Ramos (cell line): ENCODE data around the gene UQCRC1.

Experiments
- in situ Hi-C: fragments of 300-500 bp; cut with MboI; formaldehyde crosslinking; loops from one replicate; pipeline ENCODE4 v1.14.3; 2022; ENCODE audit warnings: low sequenced_read_pairs; ENCODE audit not compliant: unreplicated experiment

The UQCRC1 gene

DNA sequence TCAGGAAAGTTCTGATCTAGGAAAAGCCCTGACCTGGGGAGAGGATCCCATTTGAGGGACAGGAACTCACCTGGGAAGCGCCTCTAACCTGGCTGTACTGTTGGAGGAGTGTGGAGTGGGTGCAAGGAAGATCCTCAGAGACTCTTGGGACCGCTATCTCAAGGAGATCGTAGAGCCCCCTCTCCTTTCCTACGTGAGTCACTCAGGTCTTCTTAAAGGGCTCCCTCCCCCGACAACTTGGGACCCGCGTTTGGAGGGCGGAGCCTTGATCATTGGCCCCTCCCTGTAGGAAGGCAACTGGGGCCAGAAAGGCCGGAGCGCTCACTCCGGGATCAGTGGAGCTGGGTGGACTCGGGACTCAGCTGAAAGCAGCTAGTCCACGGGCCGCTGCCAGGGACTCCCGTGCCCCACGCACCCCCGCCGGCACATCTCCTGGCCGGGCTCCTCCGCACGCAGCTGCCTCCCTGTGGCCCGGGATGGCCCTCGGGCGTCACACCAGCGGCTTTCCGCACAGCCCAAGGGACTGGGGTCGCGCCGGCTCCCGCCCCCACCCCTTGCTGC lies 25.3 kb upstream of the UQCRC1 start:
- in situ Hi-C loops, result loop anchor here (10.0 kb wide), 1 partner anchor 170 kb away; a partner anchor contains a TSS

DNA sequence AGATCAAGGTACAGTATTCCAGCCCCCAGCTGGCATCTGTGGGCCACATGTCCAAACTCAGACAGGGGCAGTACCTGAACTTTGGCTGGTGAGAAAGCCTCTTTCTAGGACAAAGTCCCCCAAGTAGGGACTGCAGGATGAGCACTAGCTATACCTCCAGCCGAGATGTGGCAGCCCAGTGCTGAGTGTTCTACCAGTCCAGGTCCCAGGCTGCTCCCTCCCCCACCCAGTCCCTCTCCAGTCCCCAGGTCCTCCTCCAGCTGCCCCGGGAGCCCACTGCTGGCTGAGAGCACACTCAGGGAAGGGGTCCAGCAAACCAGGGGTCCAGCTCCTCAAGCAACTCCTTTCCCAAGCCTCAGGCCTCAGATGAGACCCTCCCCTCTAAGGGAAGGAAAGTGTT lies 24.3 kb upstream of the UQCRC1 start:
- in situ Hi-C loops, result loop anchor here (10.0 kb wide), 1 partner anchor 169 kb away; a partner anchor contains a TSS

DNA sequence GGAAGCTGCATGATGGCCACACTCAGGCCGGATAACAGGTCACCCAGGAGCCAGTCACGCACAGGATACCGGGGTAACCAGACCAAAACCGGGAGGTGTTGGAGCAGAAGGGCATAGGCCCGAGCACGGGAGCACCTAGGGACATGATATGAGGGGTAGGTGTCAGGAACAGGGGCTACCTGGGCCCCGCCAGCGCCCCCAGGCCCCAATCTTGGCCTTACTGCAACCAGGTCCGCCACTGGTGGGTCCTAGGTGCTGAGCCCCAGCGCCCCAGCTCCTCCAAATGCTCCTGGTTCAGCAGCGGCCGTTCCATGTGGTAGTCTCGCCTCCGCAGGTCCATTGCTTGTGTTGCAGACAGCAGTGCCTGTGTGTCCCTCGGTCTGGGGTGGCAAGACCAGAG lies 23.8 kb upstream of the UQCRC1 start:
- in situ Hi-C loops, result loop anchor here (10.0 kb wide), 1 partner anchor 168 kb away; a partner anchor contains a TSS

DNA sequence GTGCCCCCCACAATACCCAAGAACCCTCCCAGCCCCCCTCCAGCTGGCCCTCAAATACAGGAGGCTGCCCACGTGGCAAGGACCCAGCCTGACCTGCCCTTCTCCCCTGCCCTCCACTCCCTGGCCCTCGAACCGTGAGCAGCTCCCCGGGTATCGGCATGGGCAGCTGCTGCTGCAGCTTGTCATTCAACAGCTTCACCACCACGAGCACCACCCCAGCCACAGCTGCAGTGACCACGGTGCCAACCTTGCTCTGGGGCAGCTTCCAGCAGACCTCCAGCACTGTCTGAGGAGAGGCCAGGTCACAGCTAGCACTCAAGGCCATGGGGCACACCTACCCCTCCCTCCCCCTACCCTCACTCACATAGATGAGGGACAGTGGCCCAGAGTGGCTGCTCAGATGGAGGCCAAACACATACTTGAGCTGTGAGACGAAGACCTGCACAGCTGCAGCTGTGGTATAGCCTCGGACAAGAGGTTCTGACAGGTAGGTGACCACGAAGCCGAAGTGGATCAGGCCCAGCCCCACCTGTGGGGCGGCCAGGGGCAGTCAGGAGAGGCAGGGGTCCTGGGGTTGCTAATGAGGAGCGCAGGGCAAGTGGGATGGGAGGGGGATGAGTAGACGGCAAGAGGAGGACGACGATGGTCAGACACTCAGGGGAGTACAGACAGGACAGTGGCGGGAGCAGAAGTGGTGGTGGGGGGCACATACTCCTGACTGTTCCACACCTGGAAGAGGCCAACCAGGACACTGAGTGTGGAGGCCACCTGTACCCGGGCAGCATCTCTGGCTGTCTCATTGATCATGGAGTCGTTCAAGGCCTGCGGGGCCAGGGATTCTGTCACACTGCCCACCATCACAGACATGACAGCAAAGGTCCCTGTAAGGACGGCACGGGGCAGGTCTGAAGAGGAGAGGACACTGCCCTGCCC lies 22.3 kb upstream of the UQCRC1 start:
- in situ Hi-C loops, result loop anchor here (10.0 kb wide), 1 partner anchor 167 kb away; a partner anchor contains a TSS

- in situ Hi-C loops, result loop anchor here (10.0 kb wide), 1 partner anchor 166 kb away; a partner anchor contains a TSS
Measured at GRCh38 chr3:48630833-48631232, 21.4 kb upstream of the UQCRC1 start.

DNA sequence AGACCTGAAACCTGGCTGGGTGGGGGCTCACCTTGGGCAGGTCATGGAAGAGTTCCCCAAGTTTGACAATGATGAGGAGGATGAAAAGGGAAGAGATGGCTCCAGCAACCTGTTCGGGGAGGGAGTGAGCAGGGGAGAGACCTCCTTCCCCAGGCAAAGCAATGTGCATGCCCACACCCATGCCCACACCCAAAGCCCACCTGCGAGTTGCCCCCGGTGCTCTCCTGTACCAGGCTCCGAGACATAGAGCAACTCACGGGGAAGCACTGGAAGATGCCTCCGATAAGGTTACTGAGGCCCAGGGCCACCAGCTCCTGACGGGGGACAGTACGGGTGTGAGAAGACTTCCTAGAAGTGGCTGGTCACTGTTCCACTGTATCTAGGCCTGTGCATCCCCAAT lies 21.0 kb upstream of the UQCRC1 start:
- in situ Hi-C loops, result loop anchor here (10.0 kb wide), 1 partner anchor 166 kb away; a partner anchor contains a TSS

GRCh38 chr3:48629894-48630293 lies 20.4 kb upstream of the UQCRC1 start:
- in situ Hi-C loops, result loop anchor here (10.0 kb wide), 1 partner anchor 165 kb away; a partner anchor contains a TSS

DNA sequence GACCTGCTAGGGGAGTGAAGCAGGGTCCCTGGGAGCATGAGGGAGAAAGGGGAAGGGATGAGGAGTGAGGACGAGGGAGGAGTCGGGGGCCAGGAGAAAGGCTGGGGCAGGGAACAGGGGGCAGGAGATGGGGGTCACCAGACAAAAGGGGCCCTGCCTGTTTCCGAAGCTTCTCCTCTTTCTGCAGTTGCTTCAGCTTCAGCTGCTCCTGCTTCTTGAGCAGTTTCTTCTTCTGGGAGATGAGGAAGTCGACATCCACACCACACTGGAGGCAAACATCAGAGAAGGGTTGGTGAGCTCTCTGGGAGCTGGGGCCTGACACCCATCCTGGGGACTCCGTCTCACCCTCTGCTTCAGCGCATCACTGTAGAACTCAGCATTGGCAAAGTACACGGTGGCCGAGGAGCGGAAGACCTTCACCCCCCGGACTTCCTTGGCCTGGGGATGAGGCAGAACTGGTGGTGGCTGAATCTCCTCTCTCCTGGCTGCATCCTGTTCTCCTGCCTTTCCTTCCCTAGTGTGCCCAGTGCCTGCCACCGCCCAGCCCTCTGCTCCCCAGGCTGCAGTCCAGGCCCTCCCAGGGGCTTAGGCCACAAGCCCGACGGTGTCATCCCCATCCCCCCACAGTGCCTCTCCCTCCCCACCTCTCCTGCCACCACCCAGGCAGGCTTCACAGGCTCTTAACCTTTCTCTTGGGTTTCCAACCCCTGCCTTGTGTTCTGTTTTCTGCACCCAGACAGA lies 19.0 kb upstream of the UQCRC1 start:
- in situ Hi-C loops, result no loop called here

DNA sequence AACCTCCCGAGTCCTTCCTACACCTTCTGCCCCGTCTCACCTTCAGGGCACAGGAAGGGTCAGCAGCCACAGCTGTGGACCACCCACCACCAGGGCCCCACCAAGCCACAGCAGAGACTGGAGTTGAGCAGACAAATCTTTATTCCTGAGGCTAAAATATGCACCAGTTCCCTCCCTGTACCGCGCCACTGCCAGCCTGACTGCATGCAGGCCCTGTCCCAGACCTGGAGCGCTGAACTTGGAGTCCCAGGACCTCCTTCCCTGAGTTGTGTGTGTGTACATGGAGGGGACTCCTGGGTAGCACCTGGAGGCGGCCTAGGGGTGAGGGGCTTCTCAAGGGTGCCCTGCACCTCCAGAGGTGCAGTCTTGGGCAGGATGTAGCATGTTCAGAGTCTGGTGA lies 16.2 kb upstream of the UQCRC1 start:
- in situ Hi-C loops, result no loop called here

GRCh38 chr3:48624767-48625166 lies 15.3 kb upstream of the UQCRC1 start:
- in situ Hi-C loops, result no loop called here

DNA sequence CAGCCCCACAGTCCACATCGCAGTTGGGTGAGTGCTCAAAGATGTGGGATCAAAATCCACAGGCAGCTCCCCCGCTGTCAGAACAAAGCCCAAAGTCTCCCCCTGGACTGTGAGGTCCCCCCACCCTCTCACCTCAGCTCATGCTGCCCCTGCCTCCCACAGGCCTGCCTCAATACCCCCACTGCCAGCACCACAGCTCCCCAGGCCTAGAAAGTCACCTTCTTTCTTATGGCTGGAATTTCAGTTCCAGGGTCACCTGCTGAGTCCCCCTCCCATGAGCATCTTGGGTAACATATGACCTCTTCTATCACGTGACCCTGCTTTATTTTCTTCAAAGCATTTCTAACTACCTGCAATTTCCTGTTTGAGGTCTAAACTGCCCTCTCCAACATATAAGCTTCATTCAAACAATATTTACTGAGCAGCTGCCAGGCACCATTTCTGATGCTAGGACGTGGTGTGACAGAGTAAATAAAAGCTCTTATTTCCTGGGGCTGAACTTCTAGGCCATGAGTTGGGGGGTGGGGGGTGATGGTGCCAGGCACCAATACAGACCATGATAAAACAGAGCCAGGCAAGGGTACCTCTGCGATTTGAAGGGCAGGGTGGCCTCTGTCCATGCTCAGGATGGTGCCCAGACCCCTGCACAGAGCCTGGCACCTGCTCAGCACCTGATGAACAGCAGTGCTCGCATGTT lies 14.6 kb upstream of the UQCRC1 start:
- in situ Hi-C loops, result no loop called here

- in situ Hi-C loops, result no loop called here
Measured at GRCh38 chr3:48621461-48621869, 12.0 kb upstream of the UQCRC1 start, which contains the start of gene TMEM89. Gene TMEM89 (minus strand): TSS chr3:48621769. CDS start chr3:48621756, 13 bp downstream.

DNA sequence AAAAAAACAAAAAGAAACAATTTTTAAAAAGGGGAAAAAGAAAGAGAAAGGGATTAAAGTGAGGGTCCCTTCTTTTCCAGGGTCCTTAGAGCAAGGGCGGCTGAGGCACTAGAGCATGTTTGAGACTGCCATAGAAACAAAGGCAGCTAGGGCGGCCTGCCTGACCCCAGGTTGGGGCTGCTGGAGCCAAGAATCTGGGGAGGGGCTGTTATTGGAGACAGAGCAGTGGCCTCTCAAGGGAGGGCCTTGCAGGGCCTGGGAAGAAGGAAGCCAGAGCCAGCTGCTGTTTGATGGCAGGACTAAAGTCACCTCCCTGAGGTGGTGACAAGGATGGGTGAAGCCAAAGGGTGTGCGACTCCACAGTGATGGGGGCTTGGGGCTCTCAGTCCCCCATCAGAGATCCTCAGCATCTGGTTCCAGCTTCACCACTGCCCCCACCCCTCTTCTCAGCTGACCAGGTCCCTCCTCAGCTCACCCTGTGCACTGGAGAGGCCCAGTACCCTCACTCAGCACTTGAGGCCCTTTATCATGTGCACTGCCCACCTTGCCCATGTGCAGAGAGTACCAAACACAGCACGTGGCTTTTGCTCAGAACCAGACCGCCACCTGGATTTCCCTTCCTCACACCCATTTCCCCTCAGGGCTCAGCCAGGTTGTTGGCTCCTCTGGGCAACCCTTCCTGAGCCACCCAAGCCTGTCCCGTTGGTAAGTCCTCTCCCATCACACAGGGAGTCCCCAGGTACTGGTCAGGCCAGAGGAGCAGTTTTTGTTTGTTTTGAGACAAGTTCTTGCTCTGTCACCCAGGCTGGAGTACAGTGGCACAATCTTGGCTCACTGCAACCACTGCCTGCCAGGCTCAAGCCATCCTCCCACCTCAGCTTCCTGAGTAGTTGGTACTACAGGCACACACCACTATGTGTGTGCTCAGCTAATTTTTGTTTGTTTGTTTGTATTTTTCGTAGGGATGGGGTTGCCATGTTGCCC lies 10.4 kb upstream of the UQCRC1 start:
- in situ Hi-C loops, result no loop called here

- in situ Hi-C loops, result no loop called here
Measured at GRCh38 chr3:48617559-48617958, 8.1 kb upstream of the UQCRC1 start.

- in situ Hi-C loops, result no loop called here
Measured at GRCh38 chr3:48614044-48614443, 4.6 kb upstream of the UQCRC1 start.

DNA sequence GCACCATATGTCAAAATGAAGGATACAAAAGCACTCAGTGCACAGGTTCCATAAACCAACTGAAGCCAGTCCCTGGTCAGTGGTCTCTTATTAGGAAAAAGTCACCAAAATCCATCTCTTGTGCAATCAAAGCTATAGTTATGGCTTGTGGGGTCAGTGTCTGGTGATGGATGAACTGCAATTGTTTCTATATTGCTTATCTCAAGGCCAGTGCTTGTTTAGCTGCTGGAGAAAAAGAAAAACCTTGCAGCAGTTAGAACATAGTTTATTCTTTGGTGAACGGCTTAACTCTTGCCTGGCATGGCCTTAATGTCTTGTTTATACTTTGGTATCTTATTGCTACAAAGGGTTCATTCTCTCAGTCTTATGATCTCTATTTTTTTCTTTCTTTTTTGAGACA lies 2.9 kb upstream of the UQCRC1 start:
- in situ Hi-C loops, result no loop called here

GRCh38 chr3:48607519-48607918 lies 1.9 kb downstream of the UQCRC1 start:
- in situ Hi-C loops, result no loop called here

DNA sequence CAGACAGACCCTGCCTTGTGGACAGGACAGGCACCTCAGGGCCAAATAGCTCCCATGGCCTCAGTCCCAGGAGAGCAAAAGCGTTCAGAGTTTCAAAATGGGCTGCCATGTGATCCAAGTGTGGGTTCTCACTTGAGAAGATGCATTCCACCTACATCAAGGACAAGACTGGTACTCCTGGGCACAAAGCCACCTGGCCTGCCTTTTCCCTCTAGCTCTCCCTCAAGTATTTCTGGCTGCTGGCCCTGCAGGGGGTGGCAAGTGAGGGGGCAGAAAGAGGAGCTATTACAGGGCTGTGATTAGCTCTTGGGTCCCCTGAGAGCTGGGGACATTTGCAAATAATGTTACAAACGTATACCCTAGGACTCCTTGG lies 7.8 kb downstream of the UQCRC1 start:
- in situ Hi-C loops, result no loop called here
